H1 (cell line): Measurements from ENCODE around the gene PTTG2. TPM values are rescaled to one million over a fixed set of nuclear protein-coding genes. Genes with fewer than 3 reads are reported as not detected.

Experiments used
- ASH2L ChIP-seq: fragments of 200-600, 300-600 bp; sonication (generic); IDR thresholded peaks from one replicate; pipeline ENCODE4 v1.7.1; 2017; ENCODE audit warnings: low read length
- EZH2 ChIP-seq: fragments of 200-600 bp; sonication (generic); IDR thresholded peaks from 2 replicates; pipeline ENCODE4 v1.7.1; 2012; ENCODE audit warnings: low read depth, mild to moderate bottlenecking, moderate library complexity, low read length, inconsistent platforms; ENCODE audit not compliant: severe bottlenecking
- RBBP5 ChIP-seq: IDR thresholded peaks from 2 replicates; pipeline ENCODE4 v1.7.1; 2012; ENCODE audit warnings: low read depth, mild to moderate bottlenecking, inconsistent platforms, low read length, moderate library complexity, borderline replicate concordance
- polyA plus RNA-seq, 7 experiments: library from polyadenylated mRNA; depleted of rRNA in 3 of 7; stranded (reverse) in 5 of 7; unstranded in 2 of 7; fragments of >200 nt in 5 of 7; fragments of 200-250 nt in 2 of 7; gene quantifications; 1 replicate in 5 of 7; 2 replicates in 1 of 7; 4 replicates in 1 of 7; pipeline versions ENCODE4 v1.2.1 to v1.2.3, GENCODE V29; 2011 to 2013; ENCODE audit warnings: missing spikeins in 2 of 7, mixed read lengths in 2 of 7
- total RNA-seq: library from RNA; stranded (reverse); fragmentation: NEBNext Ultra II Directional; extraction: Animal tissue kit (Norgen Biotek cat#: 25700); gene quantifications from 2 replicates; pipeline ENCODE4 v1.2.1, GENCODE V29; 2021

Gene PTTG2
- total and polyA plus RNA-seq, 2 of the 8 experiments (the other 6 are each of a cell fraction or from before 2014, with no cell fraction given) = not detected

GRCh38 chr4:37995299-37995821 is 35.2 kb downstream of the PTTG2 start (continued):
- TF ChIP-seq RBBP5 (no peak), EZH2 (no peak), ASH2L (no peak)
